GM23338 (cell line): Measurements from ENCODE around the gene ADAMTS17. TPM values are rescaled to one million over a fixed set of nuclear protein-coding genes. Genes with fewer than 3 reads are reported as not detected.

Experiments
- ATAC-seq: fragments of 200-7000 bp; cut with Tn5 transposase; 3 replicates; pipeline ENCODE4 v1.9.1; 2020
- DNase-seq: peaks from one replicate; pipeline ENCODE4 v3.0.0-alpha.2; 2015; ENCODE audit warnings: low spot score
- H2AFZ ChIP-seq: fragments of 200-600 bp; sonication (generic); 2 replicates; pipeline ENCODE4 v1.8.0; 2016; ENCODE audit warnings: antibody characterized with exemption, mild to moderate bottlenecking, moderate library complexity
- H3F3A ChIP-seq: fragments of 200-600 bp; sonication (generic); replicated peaks from 2 replicates; pipeline ENCODE4 v1.8.0; 2017; ENCODE audit warnings: antibody characterized with exemption, mixed run types, low read depth
- H3K27ac ChIP-seq: fragments of 200-600 bp; sonication (generic); 2 replicates; pipeline ENCODE4 v1.6.1; 2016; ENCODE audit warnings: low read depth
- H3K27me3 ChIP-seq: fragments of 200-600 bp; sonication (generic); 2 replicates; pipeline ENCODE4 v1.8.0; 2016; ENCODE audit warnings: mild to moderate bottlenecking, mixed run types, moderate library complexity; ENCODE audit not compliant: insufficient read depth
- H3K36me3 ChIP-seq: fragments of 200-600 bp; sonication (generic); 2 replicates; pipeline ENCODE4 v1.8.0; 2016; ENCODE audit warnings: mild to moderate bottlenecking; ENCODE audit not compliant: insufficient read depth
- H3K4me1 ChIP-seq: fragments of 200-600 bp; sonication (generic); 2 replicates; pipeline ENCODE4 v1.8.0; 2016; ENCODE audit warnings: mild to moderate bottlenecking, moderate library complexity; ENCODE audit not compliant: insufficient read depth
- H3K4me2 ChIP-seq: fragments of 200-600 bp; sonication (generic); 2 replicates; pipeline ENCODE4 v1.7.1; 2017; ENCODE audit warnings: mixed run types
- H3K4me3 ChIP-seq: fragments of 200-600 bp; sonication (generic); 2 replicates; pipeline ENCODE4 v1.6.1; 2016; ENCODE audit warnings: mixed run types
- H3K79me2 ChIP-seq: fragments of 200-600 bp; sonication (generic); replicated peaks from 2 replicates; pipeline ENCODE4 v1.8.0; 2017; ENCODE audit warnings: mild to moderate bottlenecking; ENCODE audit not compliant: insufficient read depth
- H3K9me2 ChIP-seq: fragments of 200-600 bp; sonication (generic); 2 replicates; pipeline ENCODE4 v1.8.0; 2017; ENCODE audit not compliant: insufficient read depth
- H4K20me1 ChIP-seq: fragments of 200-600 bp; sonication (generic); replicated peaks from 2 replicates; pipeline ENCODE4 v1.8.0; 2017; ENCODE audit warnings: mild to moderate bottlenecking; ENCODE audit not compliant: insufficient read depth
- H3K27ac Mint-ChIP-seq: 2 replicates; pipeline ENCODE4 v1.8.0; 2020; ENCODE audit warnings: inconsistent platforms, mild to moderate bottlenecking, moderate library complexity, mixed read lengths
- H3K27me3 Mint-ChIP-seq: 3 replicates; pipeline ENCODE4 v1.8.0; 2022; ENCODE audit warnings: low read depth, mild to moderate bottlenecking, moderate library complexity, mixed read lengths, inconsistent platforms; ENCODE audit not compliant: insufficient read depth, poor library complexity
- H3K36me3 Mint-ChIP-seq: 3 replicates; pipeline ENCODE4 v1.8.0; 2021; ENCODE audit warnings: low read depth, mild to moderate bottlenecking, inconsistent platforms, moderate library complexity, mixed read lengths
- H3K4me1 Mint-ChIP-seq: 3 replicates; pipeline ENCODE4 v1.8.0; 2020; ENCODE audit warnings: mild to moderate bottlenecking, inconsistent platforms, mixed read lengths
- H3K4me3 Mint-ChIP-seq: 3 replicates; pipeline ENCODE4 v1.8.0; 2021; ENCODE audit warnings: moderate library complexity, mild to moderate bottlenecking, inconsistent platforms, mixed read lengths
- H3K9me3 Mint-ChIP-seq: 3 replicates; pipeline ENCODE4 v1.8.0; 2020; ENCODE audit warnings: moderate library complexity, mild to moderate bottlenecking, inconsistent platforms, mixed read lengths
- CREB1 ChIP-seq: fragments of 250-450 bp; sonication (Bioruptor Pico); IDR thresholded peaks from 2 replicates; pipeline ENCODE4 v1.5.0; 2020; ENCODE audit warnings: low read depth, mild to moderate bottlenecking, moderate library complexity
- CTCF ChIP-seq, 2 experiments: fragments of 200-600 bp in 1 of 2; sonication (generic) in 1 of 2; conservative IDR thresholded peaks; 2 replicates each; pipeline versions ENCODE4 v1.5.1 to v1.6.1; 2016 to 2017; ENCODE audit warnings: antibody characterized with exemption in 2 of 2, low read depth in 2 of 2, mild to moderate bottlenecking in 2 of 2, moderate library complexity in 1 of 2
- EZH2 ChIP-seq: fragments of 200-600 bp; sonication (generic); IDR thresholded peaks from one replicate; pipeline ENCODE4 v1.8.0; 2017; ENCODE audit warnings: antibody characterized with exemption, mild to moderate bottlenecking, low read depth; ENCODE audit not compliant: unreplicated experiment
- JUNB ChIP-seq: IDR thresholded peaks from one replicate; pipeline ENCODE4 v1.6.1; 2016; ENCODE audit warnings: antibody characterized with exemption; ENCODE audit not compliant: unreplicated experiment
- NANOG ChIP-seq: IDR thresholded peaks from 2 replicates; pipeline ENCODE4 v1.6.1; 2016; ENCODE audit warnings: antibody characterized with exemption, borderline replicate concordance
- REST ChIP-seq: IDR thresholded peaks from one replicate; pipeline ENCODE4 v1.6.1; 2018; ENCODE audit warnings: antibody characterized with exemption; ENCODE audit not compliant: unreplicated experiment
- STAT1 ChIP-seq: IDR thresholded peaks from one replicate; pipeline ENCODE4 v1.6.1; 2016; ENCODE audit warnings: antibody characterized with exemption; ENCODE audit not compliant: unreplicated experiment
- polyA plus RNA-seq: library from polyadenylated mRNA; unstranded; fragments of >200 nt; fragmentation: Nextera tagmentation; extraction: Ambion mirVana; gene quantifications from 2 replicates; pipeline ENCODE4 v1.2.1, GENCODE V29; 2016
- total RNA-seq: library from RNA; depleted of rRNA; stranded (reverse); fragments of >200 nt; shearing (Covaris generic); gene quantifications from 2 replicates; pipeline ENCODE4 v1.2.3, GENCODE V29; 2014

The ADAMTS17 gene
- total and polyA plus RNA-seq, 2 experiments from 2014 or later = 0.60 to 3.8 TPM

GRCh38 chr15:100310041-100310405, 31.8 kb downstream of the ADAMTS17 start:
- peaks cover 7% of the 10 kb centered on the region for H3K27me3 Mint-ChIP-seq
- DNase-seq (no peak), ATAC-seq (peak; percentile 25; the same call in 2 of the 3 replicates)
- no peaks in the 10 kb centered on the region for H3K36me3 ChIP-seq
- no peaks in the 10 kb centered on the region for H3K79me2 ChIP-seq
- H3K4me3 Mint-ChIP-seq = no peak overlapping the region
- no peaks in the 10 kb centered on the region for H3K27me3 ChIP-seq
- H4K20me1 ChIP-seq = no peaks in the 10 kb centered on the region
- H3K4me1 ChIP-seq = no peaks in the 10 kb centered on the region
- no peaks in the 10 kb centered on the region for H3F3A ChIP-seq
- peaks cover 10% of the 10 kb centered on the region; the same call in 2 of the 3 replicates for H3K4me1 Mint-ChIP-seq
- TF ChIP-seq CTCF (conservative IDR thresholded peaks at IDR 0.05; ENCODE audit: low read depth in 2 of 2) (no peak), CREB1 (CRISPR knock-in tag) (no peak), EZH2 (no peak)
- peaks cover 11% of the 10 kb centered on the region for H3K36me3 Mint-ChIP-seq
- no peak overlapping the region for H3K4me2 ChIP-seq
- H3K9me3 Mint-ChIP-seq = peaks cover 8% of the 10 kb centered on the region
- H2AFZ ChIP-seq = no peak overlapping the region
- no peak overlapping the region for H3K4me3 ChIP-seq
- H3K27ac Mint-ChIP-seq = no peak overlapping the region
- H3K9me2 ChIP-seq = no peaks in the 10 kb centered on the region; the same call in 1 of the 2 replicates
- H3K27ac ChIP-seq = no peak overlapping the region

GRCh38 chr15:100309109-100310040, 32.4 kb downstream of the ADAMTS17 start:
- no peak overlapping the region for H3K27ac Mint-ChIP-seq
- no peaks in the 10 kb centered on the region; the same call in 1 of the 2 replicates for H3K9me2 ChIP-seq
- no peak overlapping the region for H3K4me2 ChIP-seq

GRCh38 chr15:100308608-100309007, 33.2 kb downstream of the ADAMTS17 start:
- no peak overlapping the region for H2AFZ ChIP-seq
- H3K27ac ChIP-seq = no peak overlapping the region
- TF ChIP-seq EZH2 (no peak), JUNB (no peak), NANOG (no peak), REST (no peak)

More at GRCh38 chr15:100309109-100310040, 32.4 kb downstream of the ADAMTS17 start:
- no peak overlapping the region for H2AFZ ChIP-seq
- no peaks in the 10 kb centered on the region for H4K20me1 ChIP-seq
- TF ChIP-seq STAT1 = no peak
- TF ChIP-seq JUNB = no peak
- peaks cover 8% of the 10 kb centered on the region for H3K9me3 Mint-ChIP-seq
- no peaks in the 10 kb centered on the region for H3K36me3 ChIP-seq
- DNase-seq (no peak), ATAC-seq (peak; percentile 41; the same call in 2 of the 3 replicates)
- H3K4me3 ChIP-seq = no peak overlapping the region
- H3K27ac ChIP-seq = no peak overlapping the region
- no peaks in the 10 kb centered on the region for H3K79me2 ChIP-seq
- no peaks in the 10 kb centered on the region for H3K27me3 ChIP-seq
- no peaks in the 10 kb centered on the region for H3F3A ChIP-seq
- peaks cover 11% of the 10 kb centered on the region for H3K36me3 Mint-ChIP-seq
- no peaks in the 10 kb centered on the region for H3K4me1 ChIP-seq
- peaks cover 10% of the 10 kb centered on the region; the same call in 2 of the 3 replicates for H3K4me1 Mint-ChIP-seq
- no peak overlapping the region for H3K4me3 Mint-ChIP-seq
- H3K27me3 Mint-ChIP-seq = peaks cover 7% of the 10 kb centered on the region

More at GRCh38 chr15:100308608-100309007, 33.2 kb downstream of the ADAMTS17 start:
- Mint-ChIP-seq H3K27me3 (peaks cover 7% of the 10 kb centered on the region), H3K27ac (no peak overlapping the region), H3K4me3 (no peak overlapping the region), H3K4me1 (peaks cover 10% of the 10 kb centered on the region; the same call in 2 of the 3 replicates), H3K36me3 (peaks cover 11% of the 10 kb centered on the region), H3K9me3 (peaks cover 8% of the 10 kb centered on the region)
- Histone ChIP-seq H3K79me2 (no peaks in the 10 kb centered on the region), H3K27me3 (no peaks in the 10 kb centered on the region), H3K36me3 (no peaks in the 10 kb centered on the region), H3F3A (no peaks in the 10 kb centered on the region), H4K20me1 (no peaks in the 10 kb centered on the region), H3K4me1 (no peaks in the 10 kb centered on the region), H3K9me2 (no peaks in the 10 kb centered on the region; the same call in 1 of the 2 replicates), H3K4me2 (no peak overlapping the region), H3K4me3 (no peak overlapping the region)
- DNase-seq = no peak
- ATAC-seq = no peak
